Muscle of leg (tissue), 11 donors: Measurements from ENCODE around the gene SFN. TPM values are rescaled to one million over a fixed set of nuclear protein-coding genes. Genes with fewer than 3 reads are reported as not detected.
A peak's percentile ranks its signal among the peaks of the same experiment; 100 is the strongest.

ENCODE experiments used
- DNase-seq: peaks from one replicate; pipeline ENCODE4 v3.0.0; 2013
- H3K27ac ChIP-seq: one replicate; pipeline ENCODE4 v1.5.1; 2013; ENCODE audit warnings: mild to moderate bottlenecking, low read length, control low read depth
- H3K27me3 ChIP-seq: one replicate; pipeline ENCODE4 v1.6.1; 2013; ENCODE audit warnings: low read length; ENCODE audit not compliant: control insufficient read depth, insufficient read depth
- H3K36me3 ChIP-seq: one replicate; pipeline ENCODE4 v1.6.1; 2013; ENCODE audit warnings: low read length; ENCODE audit not compliant: control insufficient read depth, insufficient read depth
- H3K4me1 ChIP-seq: one replicate; pipeline ENCODE4 v1.6.1; 2013; ENCODE audit warnings: low read length; ENCODE audit not compliant: control insufficient read depth, insufficient read depth
- H3K4me3 ChIP-seq: one replicate; pipeline ENCODE4 v1.5.1; 2013; ENCODE audit warnings: low read length, control low read depth
- H3K9me3 ChIP-seq: replicated peaks from 2 replicates; pipeline ENCODE4 v1.6.1; 2013; ENCODE audit warnings: low read depth, low read length; ENCODE audit not compliant: control insufficient read depth
- WGBS: methylation state at CpG from one replicate; pipeline ENCODE4 v1.1.5; 2013; ENCODE audit warnings: missing lambda C conversion rate; ENCODE audit not compliant: insufficient coverage; 5-methylcytosine and 5-hydroxymethylcytosine counted together
- polyA plus RNA-seq, 8 donors: library from polyadenylated mRNA; unstranded; fragments of 120-200 nt; gene quantifications; one replicate each; pipeline versions ENCODE4 v1.2.1 to v1.2.3, GENCODE V29; 2013; ENCODE audit warnings: inconsistent platforms in 1 of 8, low replicate concordance in 1 of 8; ENCODE audit not compliant: insufficient read length in 8 of 8, insufficient read depth in 1 of 8
- total RNA-seq: library from RNA; stranded (reverse); fragments of 120-200 nt; gene quantifications from one replicate; pipeline ENCODE4 v1.2.4, GENCODE V29; 2013

SFN gene
- total and polyA plus RNA-seq, 9 donors, result 0.18 to 23.9 (median 0.31) TPM

DNA sequence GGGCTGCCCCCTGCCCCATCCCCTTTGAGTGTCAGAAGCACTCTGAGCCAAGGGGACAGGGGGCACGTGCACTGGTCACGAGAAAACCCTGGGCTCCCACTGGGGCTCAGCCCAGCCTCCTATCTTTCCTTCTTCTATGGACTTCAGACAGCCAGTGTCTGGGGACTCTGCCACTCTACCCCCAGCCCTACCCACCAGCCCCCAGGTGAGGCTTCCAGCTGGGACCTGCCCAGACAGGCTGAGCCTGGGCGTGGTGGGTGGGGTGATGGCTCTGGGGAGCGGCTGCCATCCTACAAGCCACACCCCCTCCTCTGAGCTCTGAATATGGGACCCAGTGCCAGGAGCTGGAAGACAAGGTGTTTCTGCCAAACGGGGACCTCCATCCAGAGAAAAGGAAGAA lies 8.0 kb upstream of the SFN start:
- Histone ChIP-seq H3K36me3 (peaks cover 64% of the 10 kb centered on the region), H3K4me3 (no peak overlapping the region), H3K27ac (no peak overlapping the region), H3K4me1 (peaks cover 7% of the 10 kb centered on the region), H3K9me3 (no peaks in the 10 kb centered on the region), H3K27me3 (no peaks in the 10 kb centered on the region)
- WGBS, result 79% methylated on average over 2 of the region's 5 CpGs
- DNase-seq, result no peak

GRCh38 chr1:26855636-26856035 lies 7.3 kb upstream of the SFN start:
- peaks cover 57% of the 10 kb centered on the region for H3K36me3 ChIP-seq
- H3K4me3 ChIP-seq, result no peak overlapping the region
- H3K27me3 ChIP-seq, result no peaks in the 10 kb centered on the region
- DNase-seq, result no peak
- 68% methylated on average over 4 of the region's 4 CpGs for WGBS
- H3K4me1 ChIP-seq, result peaks cover 7% of the 10 kb centered on the region
- H3K27ac ChIP-seq, result no peak overlapping the region
- no peaks in the 10 kb centered on the region for H3K9me3 ChIP-seq

DNA sequence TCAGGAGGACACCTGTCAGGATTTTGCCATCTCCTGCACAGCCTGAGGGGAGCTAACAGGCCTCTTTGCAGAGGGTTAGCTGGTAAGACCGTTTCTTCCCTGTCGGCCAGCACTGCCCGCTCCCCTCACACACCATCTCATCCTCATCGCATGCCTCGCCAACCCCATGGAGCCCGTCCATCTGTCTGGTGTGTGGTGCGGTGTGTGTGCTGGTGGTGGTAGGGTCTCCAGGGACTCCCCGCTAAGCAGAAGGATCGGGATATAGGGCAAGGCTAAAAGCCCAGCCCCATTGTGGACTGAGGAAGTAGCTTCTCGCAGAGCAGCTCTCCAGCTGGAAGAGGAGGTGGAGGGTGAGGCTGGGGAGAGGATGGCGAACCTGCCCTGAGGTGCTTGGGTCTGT lies 6.8 kb upstream of the SFN start:
- 59% methylated on average over 5 of the region's 11 CpGs for WGBS
- peaks cover 51% of the 10 kb centered on the region for H3K36me3 ChIP-seq

DNA sequence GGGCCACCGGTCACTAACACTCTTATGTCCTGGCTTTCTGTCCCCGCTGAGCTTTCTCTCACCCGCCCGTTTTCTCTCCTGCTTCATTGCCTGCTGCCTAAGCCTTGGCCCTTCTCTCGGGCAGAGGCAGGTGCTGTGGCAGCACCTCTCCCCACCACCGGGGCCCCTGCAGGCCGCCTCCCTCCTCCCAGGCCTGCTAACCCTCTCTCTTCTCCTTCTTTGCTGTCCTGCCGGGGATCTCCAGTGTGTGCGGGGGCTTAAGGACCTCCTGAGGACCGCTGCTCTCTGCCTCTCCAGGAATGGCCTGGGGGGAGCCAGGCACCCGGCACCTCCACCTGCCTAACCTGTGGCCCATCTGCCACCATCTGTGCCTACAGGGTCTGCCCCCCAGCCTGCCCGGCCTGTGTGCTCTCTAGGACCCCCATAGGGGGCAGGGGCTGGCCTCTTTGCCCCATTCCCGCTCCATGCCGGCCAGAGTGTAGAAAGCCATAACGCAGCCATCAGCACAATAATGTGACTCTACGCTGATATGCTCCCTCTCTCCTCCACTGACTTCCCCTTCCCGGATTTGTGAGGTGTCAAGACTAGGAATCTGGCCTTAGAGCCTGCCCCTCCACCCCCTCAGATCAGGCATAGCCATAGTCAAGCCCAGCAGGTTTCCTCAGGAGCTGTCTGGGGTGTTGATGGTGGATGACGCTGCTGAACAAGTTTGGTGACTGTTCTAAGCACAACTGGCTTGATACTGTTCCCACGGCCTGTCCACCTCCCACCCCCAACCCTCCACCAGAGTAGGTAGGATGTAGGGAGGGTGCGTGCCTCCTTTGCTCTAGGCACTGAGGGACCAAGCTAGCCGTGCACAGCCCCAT lies 6.1 kb upstream of the SFN start:
- WGBS, result 72% methylated on average over 16 of the region's 21 CpGs
- Histone ChIP-seq H3K36me3 (peaks cover 45% of the 10 kb centered on the region), H3K4me1 (peaks cover 7% of the 10 kb centered on the region), H3K4me3 (no peak overlapping the region), H3K9me3 (no peaks in the 10 kb centered on the region), H3K27me3 (no peaks in the 10 kb centered on the region), H3K27ac (peak overlapping the region; percentile 17)
- DNase-seq, result no peak

More for the DNA sequence above, 6.8 kb upstream of the SFN start:
- no peak for DNase-seq
- Histone ChIP-seq H3K27ac (no peak overlapping the region), H3K4me3 (no peak overlapping the region), H3K27me3 (no peaks in the 10 kb centered on the region), H3K9me3 (no peaks in the 10 kb centered on the region), H3K4me1 (peaks cover 7% of the 10 kb centered on the region)

GRCh38 chr1:26857473-26858060 lies 5.4 kb upstream of the SFN start:
- peak overlapping the region; percentile 44 for H3K27ac ChIP-seq
- H3K4me1 ChIP-seq, result peaks cover 7% of the 10 kb centered on the region
- H3K9me3 ChIP-seq, result no peaks in the 10 kb centered on the region
- no peaks in the 10 kb centered on the region for H3K27me3 ChIP-seq
- DNase-seq, result peak; percentile 56
- H3K36me3 ChIP-seq, result peaks cover 38% of the 10 kb centered on the region
- WGBS, result 39% methylated on average over 7 of the region's 8 CpGs
- H3K4me3 ChIP-seq, result no peak overlapping the region

GRCh38 chr1:26858160-26858559 lies 4.8 kb upstream of the SFN start:
- Histone ChIP-seq H3K4me3 (no peak overlapping the region), H3K27me3 (no peaks in the 10 kb centered on the region), H3K4me1 (peaks cover 7% of the 10 kb centered on the region), H3K27ac (peak overlapping the region; percentile 44), H3K36me3 (peaks cover 32% of the 10 kb centered on the region), H3K9me3 (no peaks in the 10 kb centered on the region)
- WGBS, result 66% methylated on average over 2 of the region's 4 CpGs
- DNase-seq, result peak; percentile 51

DNA sequence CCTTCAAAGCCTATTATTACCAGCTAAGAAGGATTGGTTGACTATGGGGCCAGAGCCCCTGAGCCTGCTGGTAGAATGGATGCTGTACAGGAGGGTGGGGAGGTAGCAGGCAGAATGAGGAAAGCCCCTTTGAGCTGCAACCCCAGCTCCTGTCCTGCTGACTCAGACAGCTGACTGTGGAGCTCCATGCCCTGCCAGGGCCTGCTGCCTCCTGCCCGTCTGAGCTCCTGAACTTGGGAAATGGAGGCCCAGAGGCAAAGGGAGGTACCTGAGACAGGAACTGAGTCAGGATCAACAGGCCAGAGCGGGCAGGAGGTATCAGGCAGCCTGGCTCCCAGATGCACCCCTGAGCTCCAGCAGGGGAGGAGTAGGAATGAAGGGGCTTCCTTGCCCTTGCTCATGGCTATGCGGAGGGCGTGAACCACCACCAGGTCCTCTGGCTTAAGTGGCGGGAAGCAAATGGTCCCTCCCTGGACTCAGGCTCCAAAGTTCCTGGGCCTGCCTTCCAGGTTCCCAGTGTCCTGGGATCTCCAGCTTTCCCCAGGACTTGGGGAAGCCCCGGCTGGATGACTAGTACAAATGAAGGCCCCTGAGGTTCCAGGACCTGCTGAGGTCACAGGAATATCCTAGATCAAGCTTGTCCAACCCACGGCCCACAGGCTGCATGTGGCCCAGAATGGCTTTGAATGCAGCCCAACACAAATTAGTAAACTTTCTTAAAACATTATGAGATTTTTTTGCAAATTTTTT lies 3.9 kb upstream of the SFN start:
- Histone ChIP-seq H3K9me3 (no peaks in the 10 kb centered on the region), H3K27ac (no peak overlapping the region), H3K36me3 (peaks cover 23% of the 10 kb centered on the region), H3K4me1 (peaks cover 14% of the 10 kb centered on the region), H3K4me3 (no peak overlapping the region), H3K27me3 (no peaks in the 10 kb centered on the region)
- 91% methylated on average over 6 of the region's 7 CpGs for WGBS
- DNase-seq, result no peak

- peaks cover 1% of the 10 kb centered on the region for H3K36me3 ChIP-seq
- H3K4me1 ChIP-seq, result peaks cover 28% of the 10 kb centered on the region
- H3K27me3 ChIP-seq, result no peaks in the 10 kb centered on the region
- WGBS, result 71% methylated on average over 1 of the region's 5 CpGs
- H3K9me3 ChIP-seq, result no peaks in the 10 kb centered on the region
- no peak overlapping the region for H3K27ac ChIP-seq
- DNase-seq, result no peak
- no peak overlapping the region for H3K4me3 ChIP-seq
These were observed 1.7 kb upstream of the SFN start for GRCh38 chr1:26861286-26861701.

GRCh38 chr1:26861889-26862378 lies 1.0 kb upstream of the SFN start:
- no peak overlapping the region for H3K4me3 ChIP-seq
- DNase-seq, result no peak

DNA sequence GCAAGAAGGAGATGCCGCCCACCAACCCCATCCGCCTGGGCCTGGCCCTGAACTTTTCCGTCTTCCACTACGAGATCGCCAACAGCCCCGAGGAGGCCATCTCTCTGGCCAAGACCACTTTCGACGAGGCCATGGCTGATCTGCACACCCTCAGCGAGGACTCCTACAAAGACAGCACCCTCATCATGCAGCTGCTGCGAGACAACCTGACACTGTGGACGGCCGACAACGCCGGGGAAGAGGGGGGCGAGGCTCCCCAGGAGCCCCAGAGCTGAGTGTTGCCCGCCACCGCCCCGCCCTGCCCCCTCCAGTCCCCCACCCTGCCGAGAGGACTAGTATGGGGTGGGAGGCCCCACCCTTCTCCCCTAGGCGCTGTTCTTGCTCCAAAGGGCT lies 732 bp downstream of the SFN start:
- no peak for DNase-seq
- Histone ChIP-seq H3K27ac (no peak overlapping the region), H3K36me3 (no peaks in the 10 kb centered on the region), H3K4me1 (peaks cover 21% of the 10 kb centered on the region), H3K9me3 (no peaks in the 10 kb centered on the region), H3K4me3 (no peak overlapping the region), H3K27me3 (no peaks in the 10 kb centered on the region)
- 64% methylated on average over 9 of the region's 20 CpGs for WGBS

More at GRCh38 chr1:26861889-26862378, 1.0 kb upstream of the SFN start:
- 71% methylated on average over 4 of the region's 7 CpGs for WGBS
- H3K27me3 ChIP-seq, result no peaks in the 10 kb centered on the region
- no peak overlapping the region for H3K27ac ChIP-seq
- no peaks in the 10 kb centered on the region for H3K36me3 ChIP-seq
- H3K9me3 ChIP-seq, result no peaks in the 10 kb centered on the region
- peaks cover 27% of the 10 kb centered on the region for H3K4me1 ChIP-seq
